HepG2 (cell line): Measurements from ENCODE around the gene PPP1R9B. TPM values are rescaled to one million over a fixed set of nuclear protein-coding genes. Genes with fewer than 3 reads are reported as not detected.

ENCODE experiments used
- AKAP8 ChIP-seq: sonication (generic); formaldehyde crosslinking; IDR thresholded peaks from 2 replicates; pipeline ENCODE4 v1.5.1; 2020; ENCODE audit warnings: mild to moderate bottlenecking, missing genetic modification reagents
- ELF3 ChIP-seq: IDR thresholded peaks from 2 replicates; pipeline ENCODE4 v1.6.1; 2016; ENCODE audit warnings: missing genetic modification reagents, missing compliant biosample characterization
- GATAD2A ChIP-seq: IDR thresholded peaks from 2 replicates; pipeline ENCODE4 v1.6.1; 2016
- MXD3 ChIP-seq: IDR thresholded peaks from 2 replicates; pipeline ENCODE4 v1.6.1; 2016; ENCODE audit warnings: mild to moderate bottlenecking, missing biosample characterization, missing genetic modification reagents
- MYC ChIP-seq: sonication (generic); formaldehyde crosslinking; IDR thresholded peaks from 2 replicates; pipeline ENCODE4 v1.9.0; 2021; ENCODE audit warnings: missing genetic modification reagents, borderline replicate concordance
- NONO ChIP-seq, 2 experiments: fragments of 450-650 bp in 1 of 2; sonication (generic) in 1 of 2; formaldehyde crosslinking in 1 of 2; IDR thresholded peaks in 1 of 2; conservative IDR thresholded peaks in 1 of 2; 2 replicates each; pipeline versions ENCODE4 v1.6.1 to v1.8.0; 2017 to 2022; ENCODE audit warnings: mild to moderate bottlenecking in 1 of 2, missing genetic modification reagents in 1 of 2, moderate library complexity in 1 of 2
- RARA ChIP-seq: IDR thresholded peaks from 2 replicates; pipeline ENCODE4 v1.6.1; 2016; ENCODE audit warnings: missing genetic modification reagents, missing compliant biosample characterization
- SIX4 ChIP-seq: sonication (generic); formaldehyde crosslinking; IDR thresholded peaks from 2 replicates; pipeline ENCODE4 v1.4.0; 2020; ENCODE audit warnings: missing genetic modification reagents
- TBP ChIP-seq: sonication (generic); formaldehyde crosslinking; IDR thresholded peaks from 2 replicates; pipeline ENCODE4 v1.5.0; 2020; ENCODE audit warnings: missing genetic modification reagents
- YY1 ChIP-seq: IDR thresholded peaks from 2 replicates; pipeline ENCODE4 v1.6.1; 2011; ENCODE audit warnings: low read length, low read depth, moderate library complexity, mild to moderate bottlenecking; ENCODE audit not compliant: insufficient read depth, insufficient replicate concordance
- ZNF350 ChIP-seq: sonication (generic); formaldehyde crosslinking; IDR thresholded peaks from 2 replicates; pipeline ENCODE4 v1.4.0; 2020; ENCODE audit warnings: mild to moderate bottlenecking, low read depth, missing genetic modification reagents, borderline replicate concordance
- ZNF569 ChIP-seq: sonication (generic); formaldehyde crosslinking; IDR thresholded peaks from 2 replicates; pipeline ENCODE4 v1.5.0; 2020; ENCODE audit warnings: mild to moderate bottlenecking, missing genetic modification reagents, moderate library complexity, borderline replicate concordance
- ZNF580 ChIP-seq: IDR thresholded peaks from 2 replicates; pipeline ENCODE4 v1.6.1; 2016; ENCODE audit warnings: low read depth, borderline replicate concordance
- ZNF615 ChIP-seq: sonication (generic); formaldehyde crosslinking; IDR thresholded peaks from 2 replicates; pipeline ENCODE4 v1.5.0; 2020; ENCODE audit warnings: mild to moderate bottlenecking, missing genetic modification reagents, borderline replicate concordance
- ZNF784 ChIP-seq: sonication (generic); formaldehyde crosslinking; IDR thresholded peaks from 2 replicates; pipeline ENCODE4 v1.5.1; 2020; ENCODE audit warnings: missing genetic modification reagents, mild to moderate bottlenecking, borderline replicate concordance
- polyA plus RNA-seq, 8 experiments: library from polyadenylated mRNA; depleted of rRNA in 3 of 8; stranded (reverse) in 7 of 8; unstranded in 1 of 8; fragments of >200 nt; fragmentation: Illumina TruSeq in 4 of 8; extraction: Trizol in 4 of 8; gene quantifications; 2 replicates each; pipeline versions ENCODE4 v1.2.1 to v1.2.3, GENCODE V29; 2011 to 2016; ENCODE audit warnings: low read depth in 4 of 8, missing spikeins in 1 of 8, mixed read lengths in 1 of 8; ENCODE audit not compliant: insufficient read depth in 1 of 8
- total RNA-seq, 5 experiments: library from RNA; depleted of rRNA; stranded (reverse); fragments of >200 nt; fragmentation: Illumina TruSeq; extraction: Trizol; gene quantifications; 2 replicates each; pipeline ENCODE4 v1.2.3, GENCODE V29; 2016; ENCODE audit warnings: low read depth in 1 of 5
- TF ChIP-seq, protein P1 (sequence below): sonication (generic); formaldehyde crosslinking; conservative IDR thresholded peaks from 2 replicates; pipeline ENCODE4 v1.8.0; 2022; ENCODE audit warnings: mild to moderate bottlenecking, moderate library complexity, missing genetic modification reagents
- TF ChIP-seq, protein P2 (sequence below): sonication (generic); formaldehyde crosslinking; IDR thresholded peaks from 2 replicates; pipeline ENCODE4 v1.4.0; 2020; ENCODE audit warnings: missing genetic modification reagents, mild to moderate bottlenecking, borderline replicate concordance
- TF ChIP-seq, protein P3 (sequence below): IDR thresholded peaks from 2 replicates; pipeline ENCODE4 v1.6.1; 2016; ENCODE audit warnings: missing biosample characterization, missing genetic modification reagents, low read depth
- TF ChIP-seq, protein P4 (sequence below): sonication (generic); formaldehyde crosslinking; IDR thresholded peaks from 2 replicates; pipeline ENCODE4 v1.5.0; 2020; ENCODE audit warnings: missing genetic modification reagents, mild to moderate bottlenecking, borderline replicate concordance

Gene PPP1R9B
- total and polyA plus RNA-seq, 2 of the 13 experiments (the other 11 are each of a cell fraction or from before 2014, with no cell fraction given), result 9.4 to 15.8 TPM

- TF ChIP-seq, protein P1, sequence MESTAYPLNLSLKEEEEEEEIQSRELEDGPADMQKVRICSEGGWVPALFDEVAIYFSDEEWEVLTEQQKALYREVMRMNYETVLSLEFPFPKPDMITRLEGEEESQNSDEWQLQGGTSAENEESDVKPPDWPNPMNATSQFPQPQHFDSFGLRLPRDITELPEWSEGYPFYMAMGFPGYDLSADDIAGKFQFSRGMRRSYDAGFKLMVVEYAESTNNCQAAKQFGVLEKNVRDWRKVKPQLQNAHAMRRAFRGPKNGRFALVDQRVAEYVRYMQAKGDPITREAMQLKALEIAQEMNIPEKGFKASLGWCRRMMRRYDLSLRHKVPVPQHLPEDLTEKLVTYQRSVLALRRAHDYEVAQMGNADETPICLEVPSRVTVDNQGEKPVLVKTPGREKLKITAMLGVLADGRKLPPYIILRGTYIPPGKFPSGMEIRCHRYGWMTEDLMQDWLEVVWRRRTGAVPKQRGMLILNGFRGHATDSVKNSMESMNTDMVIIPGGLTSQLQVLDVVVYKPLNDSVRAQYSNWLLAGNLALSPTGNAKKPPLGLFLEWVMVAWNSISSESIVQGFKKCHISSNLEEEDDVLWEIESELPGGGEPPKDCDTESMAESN (CRISPR knock-in tag), result no peak
- TF ChIP-seq GATAD2A (no peak), ELF3 (CRISPR knock-in tag) (no peak), TBP (CRISPR knock-in tag) (no peak), SIX4 (no peak), ZNF784 (CRISPR knock-in tag) (no peak), ZNF615 (CRISPR knock-in tag) (no peak), YY1 (no peak), ZNF350 (0 out of 2 replicates have a peak, but pooled peaks have one; percentile 15), NONO (IDR thresholded peaks at IDR 0.05) (no peak), NONO (CRISPR knock-in tag; conservative IDR thresholded peaks at IDR 0.05) (0 out of 2 replicates have a peak, but pooled peaks have one; percentile 28), ZNF580 (no peak), ZNF569 (CRISPR knock-in tag) (no peak), MXD3 (CRISPR knock-in tag) (no peak), AKAP8 (CRISPR knock-in tag) (no peak), RARA (peak; percentile 25; the same call in 1 of the 2 replicates), MYC (CRISPR knock-in tag) (no peak)
- TF ChIP-seq, protein P2, sequence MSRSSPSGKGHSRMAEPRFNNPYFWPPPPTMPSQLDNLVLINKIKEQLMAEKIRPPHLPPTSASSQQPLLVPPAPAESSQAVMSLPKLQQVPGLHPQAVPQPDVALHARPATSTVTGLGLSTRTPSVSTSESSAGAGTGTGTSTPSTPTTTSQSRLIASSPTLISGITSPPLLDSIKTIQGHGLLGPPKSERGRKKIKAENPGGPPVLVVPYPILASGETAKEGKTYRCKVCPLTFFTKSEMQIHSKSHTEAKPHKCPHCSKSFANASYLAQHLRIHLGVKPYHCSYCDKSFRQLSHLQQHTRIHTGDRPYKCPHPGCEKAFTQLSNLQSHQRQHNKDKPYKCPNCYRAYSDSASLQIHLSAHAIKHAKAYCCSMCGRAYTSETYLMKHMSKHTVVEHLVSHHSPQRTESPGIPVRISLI (CRISPR knock-in tag), result no peak
- TF ChIP-seq, protein P3, sequence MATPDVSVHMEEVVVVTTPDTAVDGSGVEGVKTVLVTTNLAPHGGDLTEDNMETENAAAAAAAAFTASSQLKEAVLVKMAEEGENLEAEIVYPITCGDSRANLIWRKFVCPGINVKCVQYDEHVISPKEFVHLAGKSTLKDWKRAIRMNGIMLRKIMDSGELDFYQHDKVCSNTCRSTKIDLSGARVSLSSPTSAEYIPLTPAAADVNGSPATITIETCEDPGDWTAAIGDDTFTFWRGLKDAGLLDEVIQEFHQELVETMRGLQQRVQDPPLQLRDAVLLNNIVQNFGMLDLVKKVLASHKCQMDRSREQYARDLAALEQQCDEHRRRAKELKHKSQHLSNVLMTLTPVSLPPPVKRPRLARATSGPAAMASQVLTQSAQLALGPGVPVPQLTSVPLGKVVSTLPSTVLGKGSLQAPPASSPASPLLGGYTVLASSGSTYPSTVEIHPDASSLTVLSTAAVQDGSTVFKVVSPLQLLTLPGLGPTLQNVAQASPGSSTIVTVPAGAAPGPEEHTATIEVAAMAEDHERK, result no peak
- TF ChIP-seq, protein P4, sequence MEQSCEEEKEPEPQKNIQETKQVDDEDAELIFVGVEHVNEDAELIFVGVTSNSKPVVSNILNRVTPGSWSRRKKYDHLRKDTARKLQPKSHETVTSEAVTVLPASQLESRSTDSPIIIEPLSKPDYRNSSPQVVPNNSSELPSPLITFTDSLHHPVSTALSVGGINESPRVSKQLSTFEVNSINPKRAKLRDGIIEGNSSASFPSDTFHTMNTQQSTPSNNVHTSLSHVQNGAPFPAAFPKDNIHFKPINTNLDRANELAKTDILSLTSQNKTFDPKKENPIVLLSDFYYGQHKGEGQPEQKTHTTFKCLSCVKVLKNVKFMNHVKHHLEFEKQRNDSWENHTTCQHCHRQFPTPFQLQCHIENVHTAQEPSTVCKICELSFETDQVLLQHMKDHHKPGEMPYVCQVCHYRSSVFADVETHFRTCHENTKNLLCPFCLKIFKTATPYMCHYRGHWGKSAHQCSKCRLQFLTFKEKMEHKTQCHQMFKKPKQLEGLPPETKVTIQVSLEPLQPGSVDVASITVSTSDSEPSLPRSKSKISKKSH (CRISPR knock-in tag), result 0 out of 2 replicates have a peak, but pooled peaks have one; percentile 19
Measured at GRCh38 chr17:50113624-50114320, 36.7 kb downstream of the PPP1R9B start (continued).
